ENCODE data around the gene C1QC.
A peak's percentile ranks its signal among the peaks of the same experiment; 100 is the strongest.

Gene C1QC

DNA sequence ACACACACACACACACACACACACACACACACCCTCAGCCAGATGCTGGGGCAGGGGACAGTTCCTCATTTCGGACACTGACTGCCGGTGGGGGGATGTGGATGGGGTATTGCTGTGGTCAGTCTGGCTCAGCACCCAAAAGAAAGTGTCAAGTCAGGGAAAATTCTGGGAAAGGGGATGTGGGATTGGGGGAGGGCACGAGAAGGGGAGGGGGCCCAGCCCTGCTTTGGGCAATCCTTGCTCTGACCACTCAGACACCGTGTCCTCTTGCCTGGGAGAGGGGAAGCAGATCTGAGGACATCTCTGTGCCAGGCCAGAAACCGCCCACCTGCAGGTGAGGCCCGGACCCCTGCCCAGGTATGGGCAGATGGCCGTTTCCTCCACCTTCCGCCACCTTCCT, at the start of gene C1QC:
Gene C1QC (plus strand): TSS at position 253 of the 400 bp plus-strand sequence. CDS start 391 bp downstream, outside the sequence.
- no peak for DNase-seq (ENCODE audit: low spot score)

- DNase-seq (ENCODE audit: low spot score): no peak
These were observed 49.0 kb upstream of the C1QC start for GRCh38 chr1:22594396-22594795.

- DNase-seq (ENCODE audit: low spot score): no peak
These were observed 48.3 kb upstream of the C1QC start for GRCh38 chr1:22595108-22595507.

GRCh38 chr1:22597301-22597965, 46.0 kb upstream of the C1QC start:
- DNase-seq (ENCODE audit: low spot score): no peak

DNA sequence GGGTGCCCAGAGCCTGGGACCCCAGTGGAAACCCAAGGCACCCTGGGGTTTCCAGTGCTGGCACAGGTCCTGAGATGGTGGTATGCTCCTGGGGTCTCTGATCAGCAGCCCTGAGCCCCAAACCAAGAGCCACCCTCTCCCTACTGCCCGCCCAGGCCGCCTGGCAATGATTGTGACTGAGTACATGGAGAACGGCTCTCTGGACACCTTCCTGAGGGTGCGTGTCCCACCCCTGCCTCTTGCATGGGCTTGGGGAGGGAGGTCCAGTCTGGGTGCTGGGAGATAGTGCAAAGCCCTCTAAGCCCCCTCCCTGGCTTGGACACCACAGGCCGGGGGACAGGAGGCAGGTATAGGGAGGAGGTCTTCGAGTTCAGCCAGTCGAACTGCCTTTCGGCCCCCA, 45.4 kb upstream of the C1QC start:
- no peak for DNase-seq (ENCODE audit: low spot score)

DNA sequence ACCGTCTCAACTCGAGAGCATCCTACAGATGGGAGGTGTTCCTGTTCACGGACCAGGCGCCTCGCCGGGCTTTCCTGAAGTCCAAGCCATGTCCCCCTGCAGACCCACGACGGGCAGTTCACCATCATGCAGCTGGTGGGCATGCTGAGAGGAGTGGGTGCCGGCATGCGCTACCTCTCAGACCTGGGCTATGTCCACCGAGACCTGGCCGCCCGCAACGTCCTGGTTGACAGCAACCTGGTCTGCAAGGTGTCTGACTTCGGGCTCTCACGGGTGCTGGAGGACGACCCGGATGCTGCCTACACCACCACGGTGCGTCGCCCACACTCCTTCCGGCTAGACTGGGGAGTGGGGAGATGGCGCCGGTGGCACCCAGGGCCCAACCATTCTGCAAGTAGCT, 44.7 kb upstream of the C1QC start:
- no peak for DNase-seq (ENCODE audit: low spot score)

DNA sequence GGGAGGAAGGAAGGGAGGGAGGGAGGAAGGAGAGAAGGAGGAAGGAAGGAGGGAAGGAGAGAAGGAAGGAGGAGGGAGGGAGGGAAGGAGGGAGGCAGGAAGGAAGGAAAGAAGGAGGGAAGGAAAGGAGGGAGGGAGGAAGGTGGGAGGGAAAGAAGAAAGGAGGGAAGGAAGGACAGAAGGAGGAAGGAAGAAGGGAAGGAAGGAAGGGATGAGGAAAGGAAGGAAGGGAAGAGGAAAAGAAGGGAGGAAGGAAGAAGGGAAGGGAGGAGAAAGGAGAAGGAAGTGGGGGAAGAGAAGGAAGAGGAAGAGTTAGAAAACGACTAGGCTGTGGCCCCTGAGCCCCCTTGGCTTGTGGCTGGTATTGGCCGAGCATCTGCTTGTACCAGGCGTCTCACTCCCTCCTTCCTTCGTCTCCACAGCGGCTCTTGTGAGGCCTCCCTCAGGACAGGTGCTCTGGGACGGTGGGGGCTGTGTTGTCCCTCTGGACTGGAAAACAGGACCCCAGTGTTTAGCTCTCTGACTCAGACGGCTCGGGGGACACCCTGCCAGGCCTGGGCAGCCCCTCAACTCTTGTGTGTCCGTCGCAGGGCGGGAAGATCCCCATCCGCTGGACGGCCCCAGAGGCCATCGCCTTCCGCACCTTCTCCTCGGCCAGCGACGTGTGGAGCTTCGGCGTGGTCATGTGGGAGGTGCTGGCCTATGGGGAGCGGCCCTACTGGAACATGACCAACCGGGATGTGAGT, 43.2 kb upstream of the C1QC start:
- DNase-seq (ENCODE audit: low spot score): no peak

DNA sequence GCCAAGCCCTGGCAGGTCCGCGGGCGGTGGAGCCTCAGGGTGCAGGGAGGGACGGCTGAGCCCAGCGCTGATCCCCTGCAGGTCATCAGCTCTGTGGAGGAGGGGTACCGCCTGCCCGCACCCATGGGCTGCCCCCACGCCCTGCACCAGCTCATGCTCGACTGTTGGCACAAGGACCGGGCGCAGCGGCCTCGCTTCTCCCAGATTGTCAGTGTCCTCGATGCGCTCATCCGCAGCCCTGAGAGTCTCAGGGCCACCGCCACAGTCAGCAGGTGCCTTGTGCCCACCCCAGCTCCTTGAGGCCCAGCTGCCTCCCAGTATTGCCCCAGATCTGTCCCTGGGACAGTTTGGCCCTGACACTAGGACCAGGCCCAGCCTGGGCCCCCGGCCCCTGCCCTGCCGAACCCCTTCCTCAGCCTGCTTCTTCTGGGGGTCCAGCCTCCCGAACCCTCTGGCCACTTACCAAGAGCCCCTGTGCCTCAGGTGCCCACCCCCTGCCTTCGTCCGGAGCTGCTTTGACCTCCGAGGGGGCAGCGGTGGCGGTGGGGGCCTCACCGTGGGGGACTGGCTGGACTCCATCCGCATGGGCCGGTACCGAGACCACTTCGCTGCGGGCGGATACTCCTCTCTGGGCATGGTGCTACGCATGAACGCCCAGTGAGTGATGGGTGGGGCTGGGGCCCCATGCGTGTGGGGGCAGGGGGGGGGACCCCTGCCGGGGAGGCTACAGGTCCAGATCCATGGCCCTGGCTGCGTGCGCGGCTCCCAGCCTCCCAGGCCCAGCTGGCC, 42.4 kb upstream of the C1QC start:
- no peak for DNase-seq (ENCODE audit: low spot score)

DNA sequence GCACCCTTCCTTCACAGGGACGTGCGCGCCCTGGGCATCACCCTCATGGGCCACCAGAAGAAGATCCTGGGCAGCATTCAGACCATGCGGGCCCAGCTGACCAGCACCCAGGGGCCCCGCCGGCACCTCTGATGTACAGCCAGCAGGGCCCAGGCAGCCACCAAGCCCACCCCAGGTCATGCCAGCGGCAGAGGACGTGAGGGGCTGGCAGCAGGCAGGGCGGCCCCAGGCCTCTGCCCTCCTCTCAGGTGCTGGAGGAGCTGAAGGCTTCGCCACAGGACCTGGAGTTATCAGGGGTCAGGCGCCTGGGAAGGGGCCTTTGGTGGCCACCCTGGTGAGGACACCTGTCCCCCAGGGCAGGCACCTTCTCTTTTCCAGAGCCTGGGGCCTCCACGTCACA, 41.8 kb upstream of the C1QC start:
- DNase-seq (ENCODE audit: low spot score): no peak

DNA sequence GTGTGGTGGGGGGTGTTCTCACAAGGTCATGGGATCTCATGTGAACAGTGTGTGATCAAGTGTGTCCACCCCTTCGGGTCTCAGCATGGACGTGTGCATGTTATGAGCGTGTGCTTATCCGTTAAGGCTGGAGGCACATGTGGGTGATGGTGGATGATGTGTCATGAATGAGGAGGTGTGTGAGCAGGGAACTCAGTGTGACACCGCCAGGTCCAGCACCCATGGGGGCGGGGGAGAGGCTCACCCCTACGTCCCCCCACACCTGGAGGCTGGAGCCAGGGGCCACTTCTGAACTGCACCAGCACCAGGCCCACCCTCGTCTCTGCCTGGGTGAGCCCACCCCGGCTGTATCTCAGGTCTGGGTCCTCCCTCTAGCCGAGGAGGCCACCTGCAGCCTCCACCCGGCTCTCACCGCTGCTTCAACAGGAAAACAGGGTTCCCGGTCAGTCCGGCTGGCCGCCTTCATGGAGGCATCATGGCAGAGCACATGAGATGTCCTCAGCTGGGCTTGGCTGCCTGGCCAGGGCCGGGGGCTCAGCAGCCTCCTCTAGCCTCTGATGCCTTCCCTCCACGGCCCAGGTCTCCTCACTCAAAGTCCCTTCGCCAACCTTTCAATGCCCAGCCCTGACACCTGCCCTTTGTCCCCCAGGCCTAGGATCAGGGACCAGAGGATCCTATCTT, 41.2 kb upstream of the C1QC start:
- DNase-seq (ENCODE audit: low spot score): no peak

- DNase-seq (ENCODE audit: low spot score): no peak
These were observed 37.3 kb upstream of the C1QC start for GRCh38 chr1:22606161-22606560.

DNA sequence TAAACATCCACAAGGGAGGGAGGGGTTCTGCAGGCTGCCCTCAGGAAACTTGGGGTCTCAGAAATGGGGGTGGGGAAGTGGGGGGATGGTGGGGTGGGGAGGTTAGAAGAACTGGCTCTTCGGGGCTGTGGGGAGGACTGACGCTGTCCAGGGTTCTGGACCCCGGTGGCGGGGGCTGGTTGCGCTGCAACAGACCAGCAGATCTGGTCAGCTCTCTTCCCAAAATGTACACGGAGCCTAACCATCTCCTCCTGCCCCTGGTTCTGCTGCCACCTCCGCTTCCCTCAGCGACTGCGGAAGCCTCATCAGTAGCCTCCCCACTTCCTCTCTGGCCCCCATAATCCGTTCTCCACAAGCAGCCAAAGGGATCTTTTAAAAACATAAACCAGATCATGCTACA, 36.3 kb upstream of the C1QC start:
- peak; percentile 58 for DNase-seq (ENCODE audit: low spot score)

DNA sequence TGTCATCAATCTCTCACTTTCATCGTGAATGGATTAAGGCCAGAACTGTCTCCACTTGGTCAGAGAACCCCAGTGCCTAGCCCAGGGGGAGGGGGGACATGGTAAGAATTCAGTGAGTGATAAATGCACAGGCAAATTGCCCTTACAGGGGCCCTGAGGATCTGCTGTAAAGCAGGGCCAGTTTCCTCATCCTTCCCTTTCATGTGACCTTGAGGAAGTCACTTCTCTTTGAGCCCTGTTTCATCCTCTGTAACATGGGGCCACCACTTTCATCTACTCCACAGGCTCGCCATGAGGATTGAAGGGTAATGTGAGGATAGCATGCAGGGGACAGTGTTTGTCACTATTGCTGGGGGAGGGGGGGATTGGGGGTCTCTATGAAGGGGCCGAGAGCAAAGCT, 35.1 kb upstream of the C1QC start:
- no peak for DNase-seq (ENCODE audit: low spot score)

DNA sequence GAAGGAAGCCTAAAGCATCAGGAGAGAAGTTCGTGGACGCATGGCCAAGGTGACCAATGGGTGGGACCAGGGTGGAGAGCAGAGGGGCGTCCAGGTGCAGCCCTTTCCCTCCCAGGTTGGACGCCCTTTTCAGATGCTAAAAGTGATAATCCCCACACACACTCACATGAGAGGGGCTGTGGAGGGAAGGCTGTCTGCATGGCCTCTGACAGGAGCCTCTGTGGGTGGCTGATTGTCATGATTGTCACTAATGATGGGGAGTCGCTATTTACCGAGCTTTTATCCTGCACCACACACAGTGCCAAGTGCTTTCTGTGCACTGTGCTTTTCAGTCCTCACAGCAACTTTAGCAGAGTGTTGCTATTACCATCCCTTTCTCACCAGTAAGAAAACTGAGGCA, 34.1 kb upstream of the C1QC start:
- no peak for DNase-seq (ENCODE audit: low spot score)

DNA sequence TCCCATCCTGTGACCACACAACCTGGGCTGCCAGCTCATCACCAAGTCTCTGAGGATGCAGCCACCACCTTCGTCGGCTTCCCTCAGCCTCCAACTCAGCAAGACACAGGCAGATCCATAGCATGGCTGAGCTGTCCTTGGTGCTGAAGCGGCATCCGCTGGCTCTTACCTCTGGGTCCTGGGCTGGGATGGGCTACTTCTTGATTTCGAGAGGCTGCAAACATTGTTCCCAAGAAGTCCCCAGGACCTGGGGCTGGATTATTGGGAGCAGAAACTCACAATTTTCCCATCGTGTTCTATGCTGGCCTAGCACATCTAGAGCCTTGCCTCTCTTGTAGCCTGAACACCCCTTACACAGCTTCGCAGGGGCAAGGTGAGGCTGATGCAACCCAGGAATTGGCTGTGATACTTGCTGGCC, 31.9 kb upstream of the C1QC start:
- peak; percentile 64 for DNase-seq (ENCODE audit: low spot score)

GRCh38 chr1:22612671-22613571, 30.5 kb upstream of the C1QC start:
- DNase-seq (ENCODE audit: low spot score): no peak

- no peak for DNase-seq (ENCODE audit: low spot score)
These were observed 29.9 kb upstream of the C1QC start for GRCh38 chr1:22613572-22613918.

DNA sequence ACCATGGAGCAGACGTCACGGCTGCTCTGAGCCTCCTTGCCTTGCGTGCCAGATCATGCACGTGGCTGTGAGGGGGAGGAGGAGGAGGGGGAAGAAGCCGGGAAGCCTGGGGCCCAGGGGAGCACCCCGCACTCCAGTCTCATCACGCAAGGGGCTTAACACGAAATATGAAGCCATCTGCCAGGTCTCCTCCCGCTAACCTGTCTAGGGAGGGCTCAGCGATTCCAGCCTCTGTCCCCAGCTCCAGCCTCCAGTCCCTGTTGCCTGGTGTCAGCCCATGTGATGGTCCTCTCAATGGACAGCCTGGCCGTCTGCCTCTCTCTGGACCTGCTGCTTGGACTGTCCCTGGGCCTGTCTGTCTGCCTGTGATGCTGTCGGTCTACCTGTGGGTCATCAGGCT, 29.5 kb upstream of the C1QC start:
- DNase-seq (ENCODE audit: low spot score): no peak

DNA sequence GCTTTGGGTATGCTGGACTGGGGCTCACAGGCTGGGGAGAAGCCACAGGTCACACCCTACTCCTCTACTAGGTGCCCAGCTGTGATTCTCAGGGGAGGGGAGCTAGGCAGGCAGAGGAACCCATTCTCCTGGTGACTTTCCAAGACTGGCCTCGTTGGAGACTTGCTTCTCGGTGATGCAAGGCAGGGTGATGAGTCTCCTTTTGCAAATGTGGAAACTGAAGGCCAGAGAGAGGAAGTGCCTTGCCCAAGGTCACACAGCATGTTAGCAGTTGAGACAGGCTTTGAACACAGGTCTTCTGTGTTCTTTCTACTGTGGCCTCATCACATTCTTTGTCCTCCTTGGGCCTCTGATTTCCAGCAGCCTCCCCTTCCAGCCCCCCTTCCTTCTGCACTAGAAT, 27.5 kb upstream of the C1QC start:
- no peak for DNase-seq (ENCODE audit: low spot score)

- no peak for DNase-seq (ENCODE audit: low spot score)
These were observed 26.9 kb upstream of the C1QC start for GRCh38 chr1:22616571-22616970.

DNA sequence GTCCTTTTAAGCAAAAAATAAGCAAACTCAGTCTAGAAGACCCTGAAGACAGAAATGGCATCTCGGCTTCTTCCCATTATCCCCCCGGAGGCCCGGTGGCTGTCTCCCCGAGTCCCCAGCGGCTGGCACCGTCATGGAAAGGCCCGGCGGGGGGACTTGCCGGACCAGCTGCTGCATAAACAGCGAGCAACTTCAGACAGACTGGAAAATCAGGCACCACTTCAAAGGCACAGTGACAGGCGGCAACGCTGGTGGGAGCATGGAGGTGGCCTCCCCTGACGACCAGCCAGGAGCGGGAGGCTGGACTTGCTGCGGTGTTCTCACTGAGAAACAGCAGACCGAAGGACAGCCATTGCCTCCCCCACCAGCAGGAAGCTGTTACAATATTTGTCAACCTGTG, 25.4 kb upstream of the C1QC start:
- no peak for DNase-seq (ENCODE audit: low spot score)

GRCh38 chr1:22619252-22619651, 24.2 kb upstream of the C1QC start:
- DNase-seq (ENCODE audit: low spot score): no peak

All from GM03348 (cell line).